GM20000 (cell line): ENCODE measurements around the gene NPS.

Experiments used
- DNase-seq: peaks from one replicate; pipeline ENCODE4 v3.0.0; 2012; ENCODE audit warnings: low spot score
- CTCF ChIP-seq: IDR thresholded peaks from 2 replicates; pipeline ENCODE4 v1.5.1; 2012; ENCODE audit warnings: mild to moderate bottlenecking, control low read depth; ENCODE audit errors: extremely low read depth, missing control alignments

Gene NPS

DNA sequence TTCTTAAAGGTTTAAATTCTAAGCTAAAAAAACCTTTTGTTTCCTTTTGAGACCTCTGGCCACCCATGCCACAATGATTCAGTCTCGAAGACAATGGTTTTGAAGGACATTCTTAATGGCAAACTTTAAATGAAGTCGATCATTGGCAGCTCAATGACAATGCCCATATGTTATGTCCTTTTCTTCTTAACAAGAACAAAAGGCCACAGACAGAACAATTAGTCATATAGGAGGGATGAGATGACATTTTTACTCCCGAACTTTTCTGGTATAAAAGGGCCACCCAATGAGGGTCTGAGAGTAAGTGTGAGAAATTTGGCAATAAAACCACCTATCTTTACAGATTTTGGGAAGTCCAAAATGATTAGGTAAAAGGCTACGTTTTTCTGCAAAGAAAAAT, at the start of gene NPS:
TSS of gene NPS (plus strand) at position 301 of the 400 bp plus-strand sequence. CDS start at position 361, 60 bp downstream.
- DNase-seq = no peak
- no peak for TF ChIP-seq CTCF

- no peak for TF ChIP-seq CTCF
- no peak for DNase-seq
Observed at GRCh38 chr10:127500127-127500526, 49.0 kb upstream of the NPS start.

DNA sequence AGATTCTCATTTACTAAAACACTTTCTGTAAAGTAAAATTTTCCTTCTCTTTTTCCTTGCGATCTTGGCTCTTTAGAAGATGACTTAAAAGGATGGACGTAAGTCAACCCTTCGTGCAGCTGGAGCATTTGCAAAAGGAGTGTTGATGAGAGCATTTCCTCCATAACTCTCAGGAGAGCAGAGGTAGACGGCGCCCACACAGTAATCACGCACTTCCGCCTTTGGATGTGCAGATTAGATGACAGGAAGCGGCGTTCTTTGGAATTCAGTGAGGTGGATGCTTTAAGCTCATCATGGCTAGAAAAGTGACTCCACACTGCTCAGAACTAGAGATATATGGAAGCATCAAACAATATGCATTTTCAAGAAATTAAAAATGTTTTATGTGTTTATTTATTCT, 43.0 kb upstream of the NPS start:
- no peak for DNase-seq
- no peak for TF ChIP-seq CTCF

DNA sequence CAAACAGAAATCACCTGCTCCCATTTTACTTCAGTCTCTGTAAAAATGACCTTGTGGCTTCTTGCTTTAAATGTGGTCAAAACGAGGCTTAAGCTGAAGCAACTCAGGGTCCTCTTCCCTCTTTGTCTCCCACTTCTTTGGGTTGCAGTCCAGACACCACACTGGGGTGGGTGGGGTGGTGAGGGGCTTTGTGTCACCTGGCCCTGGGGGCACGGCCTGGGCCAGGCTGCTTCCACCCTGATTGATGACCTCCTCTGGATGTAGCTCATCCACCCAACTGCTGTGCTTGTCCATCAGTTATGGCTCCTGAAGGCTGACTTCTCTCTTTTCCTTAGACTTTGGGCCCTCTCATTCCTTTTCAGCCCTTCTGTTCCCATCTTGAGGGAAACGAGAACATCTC, 26.8 kb upstream of the NPS start:
- no peak for DNase-seq
- TF ChIP-seq CTCF = no peak

- TF ChIP-seq CTCF = no peak
- no peak for DNase-seq
Observed at GRCh38 chr10:127523476-127523875, 25.6 kb upstream of the NPS start.

- TF ChIP-seq CTCF = no peak
- no peak for DNase-seq
Observed at GRCh38 chr10:127524229-127524628, 24.9 kb upstream of the NPS start.

DNA sequence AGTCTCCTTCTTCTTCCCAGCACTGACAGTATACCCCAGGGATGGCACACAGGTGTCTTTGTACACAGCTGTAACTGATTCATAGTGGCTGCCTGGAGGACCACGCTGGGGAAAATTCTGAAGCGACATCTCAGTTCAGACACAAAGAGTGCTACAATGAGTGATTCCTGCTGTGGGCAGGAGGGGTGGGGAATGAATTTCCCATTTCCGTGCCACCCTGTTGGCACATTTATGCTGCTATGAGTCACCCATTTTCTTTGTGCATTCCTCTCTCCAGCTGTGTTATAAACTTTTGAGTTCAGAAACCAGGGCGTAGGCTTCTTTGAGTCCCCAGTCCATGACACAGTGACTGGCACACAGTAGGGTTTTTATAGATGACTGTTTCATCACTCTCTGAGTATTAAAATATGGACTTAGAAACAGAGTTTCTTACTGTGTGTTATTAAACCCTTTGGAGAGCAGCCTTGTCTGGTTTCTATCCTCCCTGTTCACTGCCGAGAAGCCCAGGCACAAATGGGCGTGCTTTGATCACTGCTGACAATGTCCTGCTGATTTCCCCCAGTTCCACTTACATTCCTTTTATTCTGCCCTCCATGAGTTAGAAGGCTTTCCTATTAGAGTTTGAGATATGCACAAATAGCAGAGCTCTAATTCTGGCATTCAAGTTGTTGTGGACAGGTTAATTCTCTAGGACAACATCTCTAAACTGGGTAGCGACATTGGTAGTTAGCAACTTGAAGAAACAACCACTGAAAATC, 24.0 kb upstream of the NPS start:
- DNase-seq = no peak
- TF ChIP-seq CTCF = no peak
